CD14-positive monocyte (primary cell): ENCODE results near the gene GPR148. TPM values are rescaled to one million over a fixed set of nuclear protein-coding genes. Genes with fewer than 3 reads are reported as not detected.

ENCODE experiments used
- DNase-seq, 3 donors: peaks; one replicate each; pipeline ENCODE4 v3.0.0-alpha.2; 2011 to 2022
- H2AFZ ChIP-seq: 2 replicates; pipeline ENCODE4 v1.6.0; 2012; ENCODE audit warnings: mild to moderate bottlenecking, low read depth, low read length, inconsistent platforms; ENCODE audit not compliant: insufficient read depth, poor library complexity, severe bottlenecking
- H3K27ac ChIP-seq, 2 donors: 1 replicate in 1 of 2; 2 replicates in 1 of 2; pipeline ENCODE4 v1.5.1; 2012 to 2013; ENCODE audit warnings: low read length in 2 of 2, control low read depth in 1 of 2, inconsistent platforms in 1 of 2, low read depth in 1 of 2, mild to moderate bottlenecking in 1 of 2
- H3K27me3 ChIP-seq, 2 donors: one replicate each; pipeline versions ENCODE4 v1.6.0 to v1.6.1; 2011 to 2013; ENCODE audit warnings: low read length in 2 of 2; ENCODE audit not compliant: control insufficient read depth in 2 of 2, insufficient read depth in 2 of 2
- H3K36me3 ChIP-seq, 2 donors: replicated peaks in 1 of 2; 1 replicate in 1 of 2; 2 replicates in 1 of 2; pipeline versions ENCODE4 v1.5.1 to v1.6.1; 2012 to 2013; ENCODE audit warnings: low read length in 2 of 2, control low read depth in 1 of 2, inconsistent platforms in 1 of 2, mild to moderate bottlenecking in 1 of 2; ENCODE audit not compliant: insufficient read depth in 2 of 2, control insufficient read depth in 1 of 2
- H3K4me1 ChIP-seq, 2 donors: 1 replicate in 1 of 2; 2 replicates in 1 of 2; pipeline versions ENCODE4 v1.5.1 to v1.6.1; 2012 to 2013; ENCODE audit warnings: low read length in 2 of 2, control low read depth in 1 of 2, inconsistent platforms in 1 of 2, mild to moderate bottlenecking in 1 of 2, moderate library complexity in 1 of 2; ENCODE audit not compliant: insufficient read depth in 2 of 2, control insufficient read depth in 1 of 2
- H3K4me2 ChIP-seq: replicated peaks from 2 replicates; pipeline ENCODE3; 2012; ENCODE audit warnings: low read length, moderate library complexity, mild to moderate bottlenecking; ENCODE audit not compliant: poor library complexity, severe bottlenecking; ENCODE audit errors: extremely low read depth
- H3K4me3 ChIP-seq, 3 experiments: fragments of 200-600 bp in 1 of 3; sonication (generic) in 1 of 3; replicated peaks in 1 of 3; 1 replicate in 2 of 3; 2 replicates in 1 of 3; pipeline ENCODE4 v1.5.1; 2011 to 2013; ENCODE audit warnings: low read length in 3 of 3, mild to moderate bottlenecking in 3 of 3, control low read depth in 2 of 3, low read depth in 2 of 3, inconsistent platforms in 1 of 3, moderate library complexity in 1 of 3
- H3K79me2 ChIP-seq: 2 replicates; pipeline ENCODE4 v1.6.0; 2012; ENCODE audit warnings: mild to moderate bottlenecking, control low read depth, inconsistent platforms, low read length, moderate library complexity; ENCODE audit not compliant: insufficient read depth
- H3K9ac ChIP-seq: 2 replicates; pipeline ENCODE4 v1.6.0; 2017; ENCODE audit warnings: low read length, mild to moderate bottlenecking; ENCODE audit not compliant: insufficient read depth, poor library complexity, severe bottlenecking
- H3K9me3 ChIP-seq, 2 donors: replicated peaks in 1 of 2; 1 replicate in 1 of 2; 2 replicates in 1 of 2; pipeline versions ENCODE4 v1.5.1 to v1.6.1; 2012 to 2013; ENCODE audit warnings: low read length in 2 of 2, control low read depth in 1 of 2; ENCODE audit not compliant: control insufficient read depth in 1 of 2, insufficient read depth in 1 of 2
- H4K20me1 ChIP-seq: 2 replicates; pipeline ENCODE4 v1.6.0; 2012; ENCODE audit warnings: mild to moderate bottlenecking, low read length, control low read depth, moderate library complexity; ENCODE audit not compliant: insufficient read depth
- H3K27ac Mint-ChIP-seq, 7 donors: one replicate each; pipeline ENCODE4 v1.8.0; 2020; ENCODE audit warnings: mild to moderate bottlenecking in 7 of 7, mixed read lengths in 7 of 7, moderate library complexity in 6 of 7, inconsistent platforms in 2 of 7
- H3K27me3 Mint-ChIP-seq, 3 donors: one replicate each; pipeline ENCODE4 v1.8.0; 2021 to 2022; ENCODE audit warnings: low read depth in 3 of 3, mild to moderate bottlenecking in 3 of 3, mixed read lengths in 3 of 3, moderate library complexity in 3 of 3, inconsistent platforms in 1 of 3
- H3K36me3 Mint-ChIP-seq, 2 donors: one replicate each; pipeline ENCODE4 v1.8.0; 2020; ENCODE audit warnings: mixed read lengths in 2 of 2, inconsistent platforms in 1 of 2, mild to moderate bottlenecking in 1 of 2
- H3K4me1 Mint-ChIP-seq: one replicate; pipeline ENCODE4 v1.8.0; 2020; ENCODE audit warnings: mild to moderate bottlenecking, mixed read lengths
- H3K4me3 Mint-ChIP-seq, 2 donors: one replicate each; pipeline ENCODE4 v1.8.0; 2020; ENCODE audit warnings: mild to moderate bottlenecking in 2 of 2, mixed read lengths in 2 of 2, moderate library complexity in 1 of 2
- H3K9me3 Mint-ChIP-seq, 7 donors: one replicate each; pipeline ENCODE4 v1.8.0; 2020 to 2022; ENCODE audit warnings: mixed read lengths in 7 of 7, mild to moderate bottlenecking in 6 of 7, moderate library complexity in 6 of 7, inconsistent platforms in 2 of 7
- WGBS: methylation state at CpG from one replicate; pipeline ENCODE4 v1.1.5; 2013; ENCODE audit warnings: missing lambda C conversion rate; ENCODE audit not compliant: insufficient coverage; 5-methylcytosine and 5-hydroxymethylcytosine counted together
- intact Hi-C, 2 donors: fragments of 100-400 bp; cut with micrococcal nuclease; formaldehyde crosslinking; loops; one replicate each; pipeline versions ENCODE4 v1.15.0 to v1.15.1; 2023
- polyA plus RNA-seq, 3 donors: library from polyadenylated mRNA; depleted of rRNA in 1 of 3; unstranded in 2 of 3; stranded (reverse) in 1 of 3; fragments of 300-500 nt in 2 of 3; fragments of >200 nt in 1 of 3; fragmentation: Illumina TruSeq in 2 of 3; gene quantifications; 1 replicate in 2 of 3; 2 replicates in 1 of 3; pipeline ENCODE4 v1.2.3, GENCODE V29; 2012 to 2021
- TF ChIP-seq, protein P1 (sequence below): fragments of 200-600 bp; IDR thresholded peaks from one replicate; pipeline ENCODE4 v1.8.0; 2022; ENCODE audit warnings: antibody characterized with exemption, mild to moderate bottlenecking

Gene GPR148
- polyA plus RNA-seq, 3 donors, result not detected

DNA sequence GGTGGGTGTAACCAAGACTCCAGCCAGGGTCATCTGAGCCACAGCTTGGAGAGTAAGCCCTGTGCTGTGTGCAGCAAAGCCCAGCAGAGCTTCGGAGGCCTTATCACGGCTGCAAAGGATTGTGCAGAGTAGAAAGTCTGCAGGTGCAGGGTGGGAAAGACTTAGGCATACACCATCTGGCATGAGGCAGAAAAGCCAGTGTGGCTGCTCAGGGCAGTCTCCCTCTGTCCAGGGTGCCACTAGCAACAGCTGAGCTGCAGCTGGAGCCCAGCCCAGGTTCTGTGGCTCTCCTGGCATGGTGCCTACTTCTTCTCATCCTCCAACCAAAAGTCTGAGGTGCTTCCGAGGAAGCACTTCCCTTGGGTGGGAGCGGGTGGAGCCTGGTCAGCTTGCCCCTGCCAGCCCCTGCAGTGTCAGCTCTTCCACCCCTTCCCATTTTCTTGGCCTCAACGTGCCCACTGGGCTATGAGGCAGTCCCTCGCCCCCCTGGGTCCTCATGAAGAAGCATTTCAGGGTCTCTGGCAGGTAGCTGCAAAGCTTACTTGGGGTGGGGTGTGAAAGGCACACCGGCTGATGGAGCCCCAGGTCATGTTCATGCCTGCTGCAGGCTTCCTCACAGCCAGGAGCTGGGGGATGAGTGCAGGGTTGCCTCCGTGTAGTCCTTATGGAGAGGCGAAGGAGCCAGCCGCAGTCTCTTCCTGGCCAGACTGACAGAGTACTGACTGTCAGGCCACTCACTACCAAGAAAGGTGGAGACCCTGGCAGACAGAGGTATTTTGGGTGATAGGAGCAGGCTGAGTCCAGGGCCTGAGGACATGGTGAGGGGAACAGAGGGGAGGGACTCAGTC, 31.3 kb downstream of the GPR148 start:
- Mint-ChIP-seq H3K4me1 (no peaks in the 10 kb centered on the region), H3K27ac (no peak overlapping the region)
- H3K27ac ChIP-seq, result no peak overlapping the region

More for the DNA sequence above, 31.3 kb downstream of the GPR148 start:
- Mint-ChIP-seq H3K27me3 (peaks cover 25 to 34% (median 31%) of the 10 kb centered on the region in 3 donors), H3K9me3 (peaks cover 0 to 7% (median 0%) of the 10 kb centered on the region in 7 donors), H3K4me3 (no peak overlapping the region), H3K36me3 (no peaks in the 10 kb centered on the region)
- no peaks in the 10 kb centered on the region for H3K4me1 ChIP-seq
- TF ChIP-seq, protein P1, sequence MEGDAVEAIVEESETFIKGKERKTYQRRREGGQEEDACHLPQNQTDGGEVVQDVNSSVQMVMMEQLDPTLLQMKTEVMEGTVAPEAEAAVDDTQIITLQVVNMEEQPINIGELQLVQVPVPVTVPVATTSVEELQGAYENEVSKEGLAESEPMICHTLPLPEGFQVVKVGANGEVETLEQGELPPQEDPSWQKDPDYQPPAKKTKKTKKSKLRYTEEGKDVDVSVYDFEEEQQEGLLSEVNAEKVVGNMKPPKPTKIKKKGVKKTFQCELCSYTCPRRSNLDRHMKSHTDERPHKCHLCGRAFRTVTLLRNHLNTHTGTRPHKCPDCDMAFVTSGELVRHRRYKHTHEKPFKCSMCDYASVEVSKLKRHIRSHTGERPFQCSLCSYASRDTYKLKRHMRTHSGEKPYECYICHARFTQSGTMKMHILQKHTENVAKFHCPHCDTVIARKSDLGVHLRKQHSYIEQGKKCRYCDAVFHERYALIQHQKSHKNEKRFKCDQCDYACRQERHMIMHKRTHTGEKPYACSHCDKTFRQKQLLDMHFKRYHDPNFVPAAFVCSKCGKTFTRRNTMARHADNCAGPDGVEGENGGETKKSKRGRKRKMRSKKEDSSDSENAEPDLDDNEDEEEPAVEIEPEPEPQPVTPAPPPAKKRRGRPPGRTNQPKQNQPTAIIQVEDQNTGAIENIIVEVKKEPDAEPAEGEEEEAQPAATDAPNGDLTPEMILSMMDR, result no peak
- no peak overlapping the region for H3K4me2 ChIP-seq
- no peaks in the 10 kb centered on the region for H3K79me2 ChIP-seq
- no peak for DNase-seq
- no peaks in the 10 kb centered on the region for H4K20me1 ChIP-seq
- WGBS, result 78% methylated on average over 8 of the region's 10 CpGs
- no peak overlapping the region for H2AFZ ChIP-seq
- H3K9me3 ChIP-seq, result peaks cover 0 to 4% of the 10 kb centered on the region in 2 donors
- H3K4me3 ChIP-seq, result no peak overlapping the region
- intact Hi-C loops, result no loop called here
- H3K36me3 ChIP-seq, result no peaks in the 10 kb centered on the region
- H3K9ac ChIP-seq, result no peak overlapping the region
- H3K27me3 ChIP-seq, result peaks cover 13 to 30% of the 10 kb centered on the region in 2 donors
